OCI-LY7 (cell line): ENCODE measurements around the gene ZDHHC14.

Experiments used
- CTCF ChIP-seq: fragments of 200-600 bp; sonication (generic); conservative IDR thresholded peaks from 2 replicates; pipeline ENCODE4 v1.5.1; 2014; ENCODE audit warnings: mild to moderate bottlenecking, antibody characterized with exemption, low read length, moderate library complexity, mixed read lengths
- EZH2phosphoT487 ChIP-seq: fragments of 200-600 bp; sonication (generic); IDR thresholded peaks from 2 replicates; pipeline ENCODE4 v1.6.1; 2018; ENCODE audit warnings: low read depth, borderline replicate concordance, mild to moderate bottlenecking, mixed run types, antibody characterized with exemption, low read length, moderate library complexity, mixed read lengths

- no peak for TF ChIP-seq CTCF
- no peak for TF ChIP-seq EZH2phosphoT487
Measured at GRCh38 chr6:157695301-157696040, 314.5 kb downstream of the ZDHHC14 start.
